ENCODE results near the gene CYP46A1.
"Not testable (repeated sequence)": the region's sequence is repeated elsewhere in the genome, so short reads cannot be mapped to it uniquely, and the experiment has no call there.

Gene CYP46A1

DNA sequence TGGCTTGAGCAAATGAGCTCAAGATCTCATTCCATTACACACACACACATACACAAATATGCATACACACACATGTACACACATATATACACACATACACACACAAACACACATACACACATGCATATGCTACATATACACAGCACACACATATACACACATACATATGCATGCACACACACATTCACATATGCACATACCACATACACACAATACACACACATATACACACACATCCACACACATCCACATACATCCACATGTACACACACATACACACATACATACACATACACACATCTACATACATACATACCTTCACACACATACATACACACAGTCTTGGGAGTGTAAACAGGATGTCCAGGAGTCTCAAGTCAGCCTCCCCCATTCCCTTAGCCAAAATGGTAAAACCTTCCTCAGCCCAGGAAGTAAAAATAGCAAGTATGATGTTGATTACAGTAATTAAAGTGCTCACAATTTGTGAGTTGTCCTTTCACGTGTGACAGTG is 26.4 kb upstream of the CYP46A1 start:
- no peak for DNase-seq (ENCODE audit: low read depth)

DNA sequence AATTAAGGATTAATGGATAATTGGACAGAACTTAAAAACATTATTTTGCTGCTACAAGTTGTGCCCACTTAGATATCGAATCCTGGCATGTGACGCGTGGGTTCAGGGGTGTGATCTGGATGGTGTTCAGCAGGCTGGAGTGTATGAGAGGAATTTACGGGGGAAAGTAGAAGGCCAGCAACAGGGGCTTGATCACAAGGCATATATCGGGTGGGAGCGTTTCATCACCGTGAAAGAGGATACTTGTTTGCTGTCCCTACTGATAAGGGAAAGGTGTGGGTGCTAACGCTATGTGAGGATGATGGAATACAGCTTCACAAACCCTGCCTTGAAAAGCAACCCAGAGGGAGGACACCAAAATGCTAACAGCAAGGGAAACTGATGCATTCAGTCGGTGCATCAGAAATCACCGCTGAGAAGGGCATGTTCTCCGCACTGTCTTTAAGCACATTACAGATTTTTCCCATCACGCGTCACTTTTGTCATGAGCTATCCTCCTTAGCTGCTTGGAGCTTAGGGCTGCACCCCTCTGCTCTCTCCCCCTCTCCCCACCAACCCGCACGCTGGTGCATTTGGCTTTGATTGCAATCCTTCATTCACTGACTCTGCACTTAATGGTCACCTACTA is 25.8 kb upstream of the CYP46A1 start:
- no peak for DNase-seq (ENCODE audit: low read depth)

DNA sequence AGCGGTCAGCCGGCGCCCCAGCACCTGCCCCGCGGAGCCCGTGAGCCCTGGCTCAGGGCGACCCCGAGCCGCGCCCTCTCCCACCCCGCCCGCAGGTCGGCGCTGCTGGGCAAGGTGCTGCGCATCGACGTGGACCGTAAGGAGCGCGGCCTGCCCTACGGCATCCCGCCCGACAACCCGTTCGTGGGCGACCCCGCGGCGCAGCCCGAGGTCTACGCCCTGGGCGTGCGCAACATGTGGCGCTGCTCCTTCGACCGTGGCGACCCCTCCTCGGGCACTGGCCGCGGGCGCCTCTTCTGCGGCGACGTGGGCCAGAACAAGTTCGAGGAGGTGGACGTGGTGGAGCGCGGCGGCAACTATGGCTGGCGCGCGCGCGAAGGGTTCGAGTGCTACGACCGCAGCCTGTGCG is 24.8 kb upstream of the CYP46A1 start:
- no peak for DNase-seq (ENCODE audit: low read depth)

DNA sequence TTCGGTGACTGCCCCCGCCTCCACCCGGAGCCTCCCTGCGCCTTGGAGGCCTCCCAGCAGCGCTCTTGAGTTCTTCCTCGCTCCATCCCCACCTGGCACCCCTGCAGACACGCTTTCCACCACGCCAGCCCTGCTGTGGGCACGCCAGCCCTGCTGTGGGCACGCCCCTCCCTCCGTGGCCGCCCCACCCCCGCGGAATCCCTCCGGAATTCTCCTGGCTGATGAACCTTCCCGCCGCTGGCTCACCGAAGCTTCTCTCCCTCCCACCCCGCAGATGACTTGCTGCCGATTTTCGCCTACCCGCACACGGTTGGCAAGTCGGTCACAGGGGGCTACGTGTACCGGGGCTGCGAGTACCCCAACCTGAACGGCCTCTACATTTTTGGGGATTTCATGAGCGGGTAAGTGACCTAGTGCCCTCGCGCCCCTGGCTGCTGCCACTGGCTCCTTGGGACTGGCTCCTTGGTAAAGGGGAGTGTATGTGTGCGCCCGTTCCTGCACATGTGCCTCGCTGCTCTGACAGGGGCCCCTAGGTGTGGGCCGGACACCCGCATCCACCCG is 24.0 kb upstream of the CYP46A1 start:
- no peak for DNase-seq (ENCODE audit: low read depth)

DNA sequence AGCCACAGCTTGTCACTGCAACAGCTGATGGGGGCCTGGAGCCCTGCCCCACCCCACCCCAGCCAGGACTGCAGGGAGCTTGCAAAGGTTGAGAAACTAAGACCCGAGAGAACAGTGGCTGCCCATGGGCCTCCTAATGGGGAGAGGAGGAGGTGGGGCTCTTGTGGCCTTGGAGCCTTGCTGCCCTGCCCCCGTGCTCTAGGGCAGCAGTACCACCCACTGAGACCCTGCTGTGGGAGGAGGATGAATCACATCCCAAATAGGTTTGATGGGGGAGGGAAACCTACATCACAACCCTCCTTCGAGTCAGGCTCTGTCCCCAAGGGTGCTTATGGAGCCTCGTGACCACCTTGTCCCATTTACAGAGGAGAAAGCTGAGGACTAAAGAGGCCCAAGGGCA is 23.3 kb upstream of the CYP46A1 start:
- DNase-seq (ENCODE audit: low read depth): no peak

DNA sequence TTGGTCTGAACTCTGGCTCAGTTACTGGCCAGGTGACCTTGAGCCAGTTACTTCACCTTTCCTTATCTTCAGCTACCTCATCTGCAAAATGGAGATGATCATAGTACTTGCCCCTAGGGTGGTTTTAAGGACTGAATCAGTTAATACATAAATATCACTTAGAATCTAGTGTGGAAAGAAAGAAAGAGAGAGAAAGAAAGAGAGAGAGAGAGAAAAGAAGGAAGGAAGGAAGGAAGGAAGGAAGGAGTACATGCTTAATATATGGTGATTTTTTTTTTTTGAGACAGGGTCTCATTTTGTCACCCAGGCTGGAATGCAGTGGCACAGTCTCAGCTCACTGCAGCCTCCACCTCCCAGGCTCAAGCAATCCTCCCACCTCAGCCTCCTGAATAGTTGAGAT is 22.9 kb upstream of the CYP46A1 start:
- DNase-seq (ENCODE audit: low read depth): not testable (repeated sequence)

DNA sequence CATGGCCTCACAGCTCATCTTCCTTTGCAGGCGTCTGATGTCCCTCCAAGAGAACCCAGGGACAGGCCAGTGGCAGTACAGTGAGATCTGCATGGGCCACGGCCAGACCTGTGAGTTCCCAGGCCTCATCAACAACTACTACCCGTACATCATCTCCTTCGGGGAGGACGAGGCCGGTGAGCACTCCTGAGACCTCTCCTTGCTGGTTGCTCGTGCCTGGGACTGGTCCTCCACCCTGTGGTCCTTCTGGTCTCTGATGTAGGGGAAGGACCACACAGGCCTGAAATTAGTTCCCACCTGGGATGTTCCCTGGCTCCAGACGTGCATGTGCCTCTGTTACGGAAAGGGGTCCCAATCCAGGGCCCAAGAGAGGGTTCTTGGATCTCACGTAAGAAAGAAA is 21.3 kb upstream of the CYP46A1 start:
- no peak for DNase-seq (ENCODE audit: low read depth)

DNA sequence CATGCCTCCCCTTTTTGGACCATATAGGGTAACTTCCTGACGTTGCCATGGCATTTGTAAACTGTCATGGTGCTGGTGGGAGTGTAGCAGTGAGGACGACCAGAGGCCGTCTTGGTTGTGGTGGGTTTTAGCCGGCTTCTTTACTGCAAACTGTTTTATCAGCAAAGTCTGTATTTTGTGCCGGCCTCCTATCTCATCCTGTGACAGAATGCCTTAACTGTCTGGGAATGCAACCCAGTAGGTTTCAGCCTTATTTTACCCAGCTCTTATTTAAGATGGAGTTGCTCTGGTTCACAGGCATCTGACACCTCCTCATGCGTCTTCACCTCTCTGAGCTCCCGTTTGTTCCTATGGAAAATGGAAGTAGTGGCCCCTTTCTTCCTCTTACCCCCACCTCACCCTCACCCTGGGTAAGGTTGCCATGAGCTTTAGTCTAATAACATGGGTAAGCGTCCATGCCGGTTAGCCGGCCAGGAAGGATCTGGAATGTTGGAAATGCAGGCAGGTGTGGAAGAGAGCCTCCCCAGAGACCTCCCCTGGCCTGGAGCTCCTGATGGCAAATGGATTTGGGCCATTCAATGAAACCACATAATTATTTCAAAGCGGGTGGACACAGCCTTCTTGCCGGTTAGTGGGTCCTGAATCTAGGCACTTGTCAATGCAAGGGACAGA is 20.6 kb upstream of the CYP46A1 start:
- DNase-seq (ENCODE audit: low read depth): no peak

DNA sequence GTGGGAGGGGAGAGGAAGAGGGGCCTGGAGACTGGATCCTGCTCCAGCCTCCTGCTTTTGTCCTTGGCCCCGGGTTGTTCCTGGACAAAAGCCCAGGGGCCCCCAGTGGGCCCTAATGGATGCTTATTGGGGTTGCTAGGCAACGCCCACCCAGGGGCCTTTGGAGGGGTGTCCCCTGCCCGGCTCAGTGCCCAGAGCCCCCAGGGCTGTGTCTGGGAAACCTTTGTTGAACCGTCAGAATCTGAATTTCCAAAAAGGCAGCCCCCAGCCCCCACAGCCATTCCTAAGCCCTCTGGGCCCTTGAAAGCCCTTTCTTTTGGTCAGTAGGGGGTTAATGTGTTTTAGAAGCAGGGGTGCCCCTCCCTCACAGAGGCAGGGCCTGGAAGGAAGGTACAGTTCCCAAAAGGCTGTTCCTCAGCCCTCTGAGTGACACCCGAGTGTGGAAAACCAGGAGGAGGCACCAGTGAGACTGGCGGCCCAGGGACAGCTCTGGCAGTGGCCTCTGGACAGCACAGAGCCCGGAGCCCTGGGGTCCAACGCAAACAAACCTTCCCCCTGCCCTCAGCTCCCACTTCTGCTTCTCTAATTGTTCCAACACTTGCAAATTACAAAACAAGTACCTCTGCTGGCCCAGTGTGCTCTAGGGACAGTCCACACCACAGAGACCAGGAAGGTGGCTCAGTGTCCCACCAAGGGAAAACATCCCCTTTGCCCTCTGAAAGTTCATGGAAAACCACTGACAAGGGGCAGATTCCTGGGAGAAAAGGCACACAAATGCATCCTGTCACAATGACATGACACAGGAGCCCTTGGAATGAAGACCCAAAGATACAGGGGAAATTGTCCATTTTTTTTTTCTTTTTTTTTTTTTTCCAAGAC is 19.8 kb upstream of the CYP46A1 start:
- DNase-seq (ENCODE audit: low read depth): no peak

DNA sequence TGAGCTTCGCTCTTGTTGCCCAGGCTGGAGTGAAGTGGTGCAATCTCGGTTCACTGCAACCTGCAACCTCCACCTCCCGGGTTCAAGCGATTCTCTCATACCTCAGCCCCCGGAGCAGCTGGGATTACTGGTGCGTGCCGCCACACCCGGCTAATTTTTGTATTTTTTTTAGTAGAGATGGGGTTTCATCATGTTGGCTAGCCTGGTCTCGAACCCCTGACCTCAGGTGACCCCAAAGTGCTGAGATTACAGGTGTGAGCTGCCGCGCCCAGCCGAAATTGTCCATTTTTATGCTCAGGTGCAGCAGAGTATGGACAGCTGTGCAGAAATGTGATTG is 19.2 kb upstream of the CYP46A1 start:
- DNase-seq (ENCODE audit: low read depth): no peak

DNA sequence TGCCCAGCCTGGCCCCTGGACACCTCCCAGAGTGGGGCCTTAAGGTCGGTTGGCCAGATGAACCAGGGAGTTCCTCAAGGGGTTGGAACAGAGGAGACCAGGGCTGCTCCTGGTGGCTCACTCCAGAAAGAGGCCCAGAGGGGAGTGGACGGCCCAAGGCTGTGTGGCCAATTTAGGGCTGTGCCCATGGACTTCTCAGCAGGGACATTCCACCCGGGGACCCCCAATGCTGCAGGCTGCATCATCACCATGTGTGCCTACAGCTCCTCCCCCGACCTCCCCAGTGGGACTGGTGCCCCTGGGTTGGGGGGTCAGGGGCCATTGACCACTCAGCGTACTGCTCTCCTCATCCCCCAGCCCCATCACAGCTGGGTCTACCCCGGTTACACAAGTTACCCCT is 17.6 kb upstream of the CYP46A1 start:
- DNase-seq (ENCODE audit: low read depth): no peak

DNA sequence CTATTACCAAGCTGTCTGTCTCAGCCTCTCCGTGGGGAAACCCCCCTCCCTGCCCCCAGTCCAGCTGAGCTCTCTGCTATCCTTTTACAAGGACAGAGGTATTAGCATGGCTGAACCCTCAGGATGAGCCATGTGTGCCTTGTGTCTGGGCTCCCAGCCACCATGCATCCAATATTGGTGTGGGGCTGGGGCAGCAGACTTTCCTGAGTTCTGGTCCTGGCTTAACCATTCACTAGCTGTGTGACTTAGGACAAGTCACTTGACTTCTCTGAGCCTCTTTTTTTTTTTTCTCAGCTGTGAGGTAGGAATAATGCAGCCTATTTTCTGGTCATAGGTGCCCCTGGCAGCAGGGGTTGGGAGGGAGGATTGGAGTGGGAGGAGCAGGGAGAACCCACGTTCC is 17.1 kb upstream of the CYP46A1 start:
- DNase-seq (ENCODE audit: low read depth): no peak

DNA sequence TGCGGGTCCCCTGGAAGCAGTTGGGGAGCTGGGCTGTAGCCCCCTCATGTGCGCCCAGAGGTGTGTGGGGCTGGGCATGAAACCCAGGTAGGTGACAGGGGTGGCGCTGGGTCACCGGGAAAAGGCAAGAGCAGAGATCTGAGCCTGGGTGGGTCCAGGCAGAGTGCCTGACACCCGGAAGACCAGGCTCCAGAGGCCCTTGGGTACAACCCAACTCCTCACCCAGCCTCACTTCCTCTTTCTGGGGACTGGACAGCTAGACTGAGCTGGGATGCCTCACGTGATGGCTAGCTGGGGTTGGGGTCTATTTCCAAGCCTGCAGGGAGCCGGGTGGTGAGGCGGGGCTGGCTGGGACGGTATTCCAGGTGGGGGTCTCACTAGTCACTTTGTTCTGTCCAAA is 16.3 kb upstream of the CYP46A1 start:
- DNase-seq (ENCODE audit: low read depth): no peak

DNA sequence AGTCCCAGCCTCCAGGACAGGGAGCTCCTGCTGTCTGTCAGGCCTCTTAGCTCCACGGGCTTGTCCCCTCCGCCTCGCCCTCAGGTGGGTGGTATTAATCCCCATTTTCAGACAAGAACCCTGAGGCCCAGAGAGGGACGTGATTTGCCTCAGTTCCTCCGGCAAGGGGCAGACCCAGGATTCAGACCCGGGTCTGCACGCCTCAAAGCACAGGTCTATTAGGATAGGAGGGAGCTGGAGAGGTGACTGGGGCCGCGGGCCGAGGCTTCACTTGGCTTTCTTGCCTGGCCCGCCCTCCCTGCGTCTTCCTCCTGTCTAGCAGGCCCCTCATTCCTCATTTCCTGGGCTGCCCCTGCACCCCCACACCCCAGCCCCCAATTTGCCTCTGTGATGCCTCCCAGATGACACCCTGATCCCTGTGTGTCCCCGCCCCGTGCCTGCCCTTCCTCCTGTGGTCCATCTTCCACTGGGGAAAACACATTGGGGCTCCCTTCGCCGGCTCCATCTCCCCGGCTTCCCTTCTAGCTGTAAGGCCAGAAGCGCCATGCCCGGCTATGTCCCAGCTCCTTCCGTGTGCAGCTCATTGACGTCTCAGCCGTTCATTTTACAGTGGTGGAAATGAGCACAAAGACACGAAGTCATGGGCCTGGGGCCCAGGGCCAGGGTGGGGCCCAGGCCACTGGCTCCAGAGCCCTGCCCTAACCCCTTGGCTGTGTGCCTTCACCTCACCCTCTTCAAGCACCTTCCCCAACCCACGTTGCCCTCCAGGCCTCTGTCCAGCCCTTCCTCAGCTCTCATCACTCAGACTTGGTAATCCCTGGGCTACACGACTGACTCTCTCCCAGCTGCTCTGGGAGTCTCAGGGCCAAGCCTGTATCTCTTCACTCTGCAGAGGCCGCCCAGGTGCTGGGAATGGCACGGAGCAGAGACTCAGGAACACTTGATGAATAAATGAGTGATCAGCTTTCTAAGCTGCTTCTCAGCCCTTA is 15.5 kb upstream of the CYP46A1 start:
- DNase-seq (ENCODE audit: low read depth): no peak

DNA sequence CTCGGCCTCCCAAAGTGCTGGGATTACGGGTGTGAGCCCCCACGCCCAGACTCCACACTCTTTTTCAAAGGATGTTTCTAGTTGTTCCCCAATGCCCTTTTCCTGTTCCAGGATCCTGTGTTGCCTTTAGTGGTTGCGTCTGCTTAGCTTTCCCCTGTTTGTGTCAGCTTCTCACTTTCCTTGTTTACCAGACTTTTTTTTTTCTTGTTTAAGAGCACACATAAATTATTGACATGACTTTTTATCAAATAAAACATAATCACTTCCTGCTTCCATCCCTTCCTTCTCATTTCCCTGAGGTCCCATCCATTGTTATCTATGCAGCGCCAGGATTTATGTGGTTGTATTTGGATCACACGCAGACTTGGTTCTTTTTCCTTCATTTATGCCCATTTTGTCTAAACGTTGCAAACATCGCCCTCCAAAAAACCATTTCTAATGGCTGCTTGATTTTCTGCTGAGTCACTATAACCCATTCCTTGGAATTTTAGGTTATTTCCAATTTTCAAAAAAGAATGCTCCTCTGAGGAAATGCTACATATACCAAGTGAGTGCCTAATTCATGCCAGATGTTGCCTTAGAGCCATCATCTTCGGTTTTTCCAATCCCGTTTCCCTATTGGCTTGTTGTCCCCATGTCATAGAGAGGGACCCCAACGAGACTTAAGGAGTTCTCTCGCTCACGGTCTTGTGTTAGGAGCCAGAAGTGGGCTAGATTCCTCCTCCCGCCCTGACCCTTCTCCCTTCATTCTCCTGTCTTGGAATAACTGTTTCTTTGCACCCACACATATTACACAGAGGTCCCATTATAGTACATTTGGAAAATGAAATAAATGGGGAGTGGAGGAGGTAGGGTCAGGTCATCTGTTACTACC is 13.5 kb upstream of the CYP46A1 start:
- no peak for DNase-seq (ENCODE audit: low read depth)

DNA sequence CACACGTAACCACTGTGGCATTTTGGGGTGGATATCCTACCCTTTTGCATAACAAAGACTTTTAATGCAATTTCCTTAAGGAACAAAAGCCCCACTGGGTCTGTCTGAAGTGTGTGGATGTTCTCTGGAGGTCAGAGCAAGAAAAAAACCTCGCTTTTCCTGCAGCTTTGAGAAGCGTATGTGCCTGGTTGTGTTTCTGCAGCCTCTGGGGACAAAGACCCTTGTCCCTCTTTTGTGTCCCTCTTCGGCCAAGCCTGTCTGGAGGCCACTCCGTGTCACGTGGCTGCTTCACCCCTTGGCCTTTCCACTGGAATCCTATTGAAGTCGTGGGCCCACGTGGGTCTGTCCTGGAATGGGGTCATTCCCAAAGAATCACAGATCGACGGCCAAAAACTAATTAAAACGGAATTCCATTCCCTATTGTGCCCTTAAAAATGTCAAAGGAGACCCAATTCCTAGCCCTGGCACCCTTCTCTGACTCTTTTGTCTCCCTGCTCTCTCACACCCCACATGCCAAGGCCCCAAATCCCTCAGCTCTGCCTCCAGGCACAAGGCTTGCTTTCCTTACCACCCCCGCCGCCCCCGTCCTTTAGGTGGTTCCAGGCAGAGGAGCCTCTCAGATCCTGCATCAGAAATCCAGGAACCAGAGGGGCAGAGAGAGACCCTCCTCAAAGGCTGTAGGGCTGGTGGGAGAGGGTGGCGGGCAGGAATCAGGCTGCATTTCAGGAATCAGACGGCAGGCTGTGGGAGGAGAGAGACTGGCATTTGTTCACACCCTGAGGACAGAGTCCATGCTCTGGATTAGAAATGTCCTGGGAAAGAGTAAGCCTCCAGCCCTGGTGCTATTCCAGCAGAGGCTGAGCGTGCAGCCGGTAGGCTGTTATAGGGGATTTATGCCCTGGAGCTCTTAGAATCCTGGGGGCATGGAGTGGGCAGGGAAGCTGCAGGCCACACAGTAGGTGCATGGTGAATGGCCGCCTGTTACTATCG is 12.6 kb upstream of the CYP46A1 start:
- DNase-seq (ENCODE audit: low read depth): no peak

DNA sequence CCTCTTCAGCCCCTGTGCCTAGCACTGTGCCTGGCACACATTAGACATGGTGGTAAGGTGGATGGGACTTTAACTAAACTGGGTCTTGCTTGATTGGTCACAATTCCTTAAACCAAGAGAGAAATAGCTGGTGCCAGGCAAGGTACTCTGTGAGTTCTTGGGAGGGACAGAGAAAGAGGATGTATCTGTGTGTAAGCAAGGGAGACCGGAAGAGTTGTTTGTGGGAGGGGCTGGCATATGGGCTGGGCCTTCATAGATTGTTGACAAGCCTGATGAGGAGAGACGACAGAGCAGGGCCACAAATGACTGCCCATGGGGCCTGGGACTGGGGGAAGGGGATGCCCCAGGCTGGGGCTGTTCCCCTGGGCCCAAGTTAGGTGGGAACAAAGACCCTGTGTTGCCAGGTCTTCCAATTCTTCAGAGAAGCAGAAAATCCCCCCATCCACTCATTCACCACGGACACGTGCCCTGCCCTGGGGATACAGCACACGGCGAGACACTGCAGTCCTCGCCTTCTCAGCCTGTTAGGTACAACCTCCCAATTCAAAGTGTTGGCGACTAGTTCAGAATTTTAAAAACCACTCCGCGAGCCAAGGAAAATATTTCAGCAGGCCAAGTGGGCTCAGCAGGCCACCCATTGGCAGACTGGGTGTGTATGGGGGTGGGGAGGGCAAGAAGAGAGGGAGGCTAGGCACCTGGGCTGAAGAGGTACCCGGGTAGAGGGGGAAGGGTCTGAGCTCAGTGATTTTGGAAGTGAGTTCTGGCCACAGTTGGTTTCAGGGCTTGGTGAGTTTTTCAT is 11.4 kb upstream of the CYP46A1 start:
- DNase-seq (ENCODE audit: low read depth): no peak

DNA sequence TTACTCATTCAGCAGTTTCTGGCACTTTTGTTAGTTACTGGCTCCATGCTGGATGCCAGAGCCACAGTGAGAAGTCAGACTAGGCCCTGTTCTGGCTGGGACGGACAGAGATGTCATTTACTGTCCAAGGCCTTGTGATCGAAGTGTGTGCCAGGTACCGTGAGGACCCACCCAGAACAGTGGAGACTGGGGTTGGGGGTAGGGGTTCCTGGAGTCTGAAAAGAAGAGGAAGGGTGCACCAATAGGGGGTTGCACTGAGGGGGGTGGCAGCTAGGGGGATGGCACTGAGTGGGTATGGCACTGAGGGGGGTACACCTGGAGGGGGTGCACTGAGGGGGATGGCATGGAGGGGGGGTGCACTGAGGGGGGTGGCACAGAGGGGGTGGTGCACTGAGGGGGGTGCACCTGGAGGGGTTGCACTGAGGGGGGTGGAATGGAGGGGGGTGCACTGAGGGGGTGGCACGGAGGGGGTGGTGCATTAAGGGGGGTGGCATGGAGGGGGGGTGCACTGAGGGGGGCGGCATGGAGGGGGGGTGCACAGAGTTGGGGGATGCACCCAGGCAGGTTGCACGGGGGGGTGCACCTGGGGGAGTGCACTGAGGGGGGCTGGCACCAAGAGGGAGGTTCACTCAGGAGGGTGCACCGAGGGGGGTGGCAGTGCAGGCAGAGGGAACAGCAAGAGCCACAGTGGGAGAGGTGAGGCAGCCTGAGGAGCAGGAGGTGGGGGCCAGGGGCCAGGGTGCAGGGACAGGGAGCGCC is 10.6 kb upstream of the CYP46A1 start:
- DNase-seq (ENCODE audit: low read depth): no peak

Data from T follicular helper cell (primary cell).